22Rv1 (cell line): Measurements from ENCODE around the gene TMEM62.
A peak's percentile ranks its signal among the peaks of the same experiment; 100 is the strongest.

Source experiments
- H3K27ac ChIP-seq: fragments of 450-650 bp; 2 replicates; pipeline ENCODE4 v1.5.1; 2017
- ZFX ChIP-seq: fragments of 450-650 bp; IDR thresholded peaks from 2 replicates; pipeline ENCODE4 v1.6.1; 2017; ENCODE audit warnings: antibody characterized with exemption, borderline replicate concordance
- TF ChIP-seq, protein P1 (sequence below): fragments of 450-650 bp; IDR thresholded peaks from 2 replicates; pipeline ENCODE4 v1.5.1; 2017; ENCODE audit warnings: mild to moderate bottlenecking

Gene TMEM62

DNA sequence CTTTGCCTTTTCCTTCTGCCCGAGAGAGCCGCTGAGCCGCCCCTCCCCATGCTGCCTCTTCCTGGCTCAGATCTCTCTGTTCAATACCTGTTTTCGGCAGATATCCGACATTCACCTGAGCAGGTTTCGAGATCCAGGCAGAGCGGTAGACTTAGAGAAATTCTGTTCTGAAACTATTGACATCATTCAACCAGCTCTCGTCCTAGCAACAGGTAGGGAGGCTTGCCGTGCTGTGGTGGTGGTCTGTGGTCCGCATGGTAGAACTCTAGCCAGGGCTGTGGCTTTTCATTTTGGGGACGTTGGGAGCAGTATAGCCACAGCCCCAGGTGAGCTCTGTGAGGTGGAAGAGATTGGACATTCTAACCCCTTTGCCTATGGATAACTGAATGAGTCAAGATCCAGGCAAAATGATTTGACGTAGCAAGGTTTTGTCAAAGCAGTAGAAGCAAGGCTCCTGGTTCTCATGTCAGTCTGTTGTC is 810 bp downstream of the TMEM62 start:
- peak overlapping the region; percentile 87 for H3K27ac ChIP-seq
- TF ChIP-seq, protein P1, sequence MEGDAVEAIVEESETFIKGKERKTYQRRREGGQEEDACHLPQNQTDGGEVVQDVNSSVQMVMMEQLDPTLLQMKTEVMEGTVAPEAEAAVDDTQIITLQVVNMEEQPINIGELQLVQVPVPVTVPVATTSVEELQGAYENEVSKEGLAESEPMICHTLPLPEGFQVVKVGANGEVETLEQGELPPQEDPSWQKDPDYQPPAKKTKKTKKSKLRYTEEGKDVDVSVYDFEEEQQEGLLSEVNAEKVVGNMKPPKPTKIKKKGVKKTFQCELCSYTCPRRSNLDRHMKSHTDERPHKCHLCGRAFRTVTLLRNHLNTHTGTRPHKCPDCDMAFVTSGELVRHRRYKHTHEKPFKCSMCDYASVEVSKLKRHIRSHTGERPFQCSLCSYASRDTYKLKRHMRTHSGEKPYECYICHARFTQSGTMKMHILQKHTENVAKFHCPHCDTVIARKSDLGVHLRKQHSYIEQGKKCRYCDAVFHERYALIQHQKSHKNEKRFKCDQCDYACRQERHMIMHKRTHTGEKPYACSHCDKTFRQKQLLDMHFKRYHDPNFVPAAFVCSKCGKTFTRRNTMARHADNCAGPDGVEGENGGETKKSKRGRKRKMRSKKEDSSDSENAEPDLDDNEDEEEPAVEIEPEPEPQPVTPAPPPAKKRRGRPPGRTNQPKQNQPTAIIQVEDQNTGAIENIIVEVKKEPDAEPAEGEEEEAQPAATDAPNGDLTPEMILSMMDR: no peak
- TF ChIP-seq ZFX: no peak

DNA sequence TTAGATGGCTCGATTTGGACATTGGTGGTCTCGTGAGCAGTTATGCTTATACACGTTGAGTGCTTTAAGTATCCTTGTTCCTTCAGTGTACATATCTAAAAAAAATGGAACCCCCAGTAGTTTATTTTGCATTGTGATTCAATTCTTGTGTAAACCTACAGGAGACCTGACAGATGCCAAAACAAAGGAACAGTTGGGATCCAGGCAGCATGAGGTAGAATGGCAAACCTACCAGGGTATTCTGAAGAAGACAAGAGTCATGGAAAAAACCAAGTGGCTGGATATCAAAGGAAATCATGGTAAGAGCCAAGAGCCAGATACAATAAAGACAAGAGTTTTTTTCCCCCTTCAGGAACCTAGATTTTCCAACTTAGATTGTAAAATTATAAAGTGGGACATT is 2.0 kb downstream of the TMEM62 start:
- no peak overlapping the region for H3K27ac ChIP-seq

DNA sequence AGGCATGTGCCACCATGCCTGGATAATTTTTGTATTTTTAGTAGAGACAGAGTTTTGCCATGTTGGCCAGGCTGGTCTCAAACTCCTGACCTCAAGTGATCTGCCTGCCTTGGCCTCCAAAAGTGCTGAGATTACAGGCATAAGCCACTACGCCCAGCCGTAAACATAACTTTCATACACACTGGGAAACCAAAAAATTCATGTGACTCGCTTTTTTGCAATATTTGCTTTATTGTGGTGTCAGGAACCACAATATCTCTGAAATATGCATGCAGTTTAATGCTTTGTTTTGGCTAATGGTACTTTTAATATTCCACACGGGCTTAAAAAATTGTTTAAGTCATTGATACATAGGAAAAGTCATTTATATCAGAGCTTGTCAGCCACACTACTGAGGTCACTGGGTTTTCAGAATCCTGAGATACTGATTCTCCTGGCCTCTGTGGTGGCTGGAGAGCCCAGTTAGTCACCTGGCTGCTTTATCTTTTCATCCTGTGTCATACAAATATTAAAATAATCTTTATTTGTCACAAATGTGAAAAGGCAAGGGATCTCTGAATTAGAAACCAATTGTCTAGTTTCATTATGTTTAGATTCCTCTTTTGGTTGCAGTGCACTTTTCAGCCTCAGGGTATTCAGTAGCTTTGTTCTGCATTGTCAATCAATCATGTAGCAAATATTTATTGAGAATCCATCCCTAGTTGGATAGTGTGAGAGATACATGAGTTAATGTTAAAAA is 10.0 kb downstream of the TMEM62 start:
- H3K27ac ChIP-seq: no peak overlapping the region
- TF ChIP-seq, protein P1: no peak
- TF ChIP-seq ZFX: no peak

More for the DNA sequence above, 2.0 kb downstream of the TMEM62 start:
- TF ChIP-seq ZFX: no peak
- TF ChIP-seq, protein P1: no peak

DNA sequence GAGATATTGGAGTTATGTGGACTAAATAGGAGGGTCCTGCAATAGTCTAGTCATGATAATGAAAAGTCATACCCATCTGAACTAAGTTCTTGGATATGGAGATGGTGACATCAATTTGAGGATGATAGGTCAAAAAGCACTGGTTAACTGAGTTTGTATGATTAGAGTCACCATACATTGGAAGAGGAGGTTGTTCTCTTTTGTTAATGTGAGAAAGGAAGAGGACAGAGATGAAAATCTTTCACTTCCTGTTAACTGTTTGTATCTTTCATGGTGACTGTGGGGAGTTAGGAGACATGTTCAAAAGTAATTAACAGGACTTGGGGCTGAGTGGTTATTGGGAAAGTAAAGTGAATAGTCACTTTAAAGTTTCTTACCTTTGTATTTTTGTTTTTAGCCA is 11.1 kb downstream of the TMEM62 start:
- H3K27ac ChIP-seq: no peak overlapping the region
- TF ChIP-seq, protein P1: no peak
- TF ChIP-seq ZFX: no peak

DNA sequence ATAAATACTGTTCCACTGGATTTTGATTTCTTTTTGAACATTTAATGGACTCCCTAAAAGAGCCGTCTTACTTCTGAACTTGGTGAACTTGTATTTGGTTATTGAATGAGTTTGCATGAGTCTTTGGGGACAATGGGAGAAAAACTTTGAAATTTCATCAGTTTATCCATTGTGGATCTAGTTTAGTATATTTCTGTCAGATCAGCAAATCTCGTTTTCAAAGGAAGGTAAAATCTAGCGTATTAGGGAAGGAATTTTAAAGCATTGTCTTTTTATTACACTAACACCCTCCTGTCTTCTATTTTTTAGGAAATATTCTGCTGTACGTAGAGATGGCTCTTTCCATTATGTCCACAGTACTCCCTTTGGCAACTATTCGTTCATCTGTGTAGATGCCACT is 12.8 kb downstream of the TMEM62 start:
- no peak for TF ChIP-seq ZFX
- TF ChIP-seq, protein P1: no peak
- H3K27ac ChIP-seq: no peak overlapping the region

DNA sequence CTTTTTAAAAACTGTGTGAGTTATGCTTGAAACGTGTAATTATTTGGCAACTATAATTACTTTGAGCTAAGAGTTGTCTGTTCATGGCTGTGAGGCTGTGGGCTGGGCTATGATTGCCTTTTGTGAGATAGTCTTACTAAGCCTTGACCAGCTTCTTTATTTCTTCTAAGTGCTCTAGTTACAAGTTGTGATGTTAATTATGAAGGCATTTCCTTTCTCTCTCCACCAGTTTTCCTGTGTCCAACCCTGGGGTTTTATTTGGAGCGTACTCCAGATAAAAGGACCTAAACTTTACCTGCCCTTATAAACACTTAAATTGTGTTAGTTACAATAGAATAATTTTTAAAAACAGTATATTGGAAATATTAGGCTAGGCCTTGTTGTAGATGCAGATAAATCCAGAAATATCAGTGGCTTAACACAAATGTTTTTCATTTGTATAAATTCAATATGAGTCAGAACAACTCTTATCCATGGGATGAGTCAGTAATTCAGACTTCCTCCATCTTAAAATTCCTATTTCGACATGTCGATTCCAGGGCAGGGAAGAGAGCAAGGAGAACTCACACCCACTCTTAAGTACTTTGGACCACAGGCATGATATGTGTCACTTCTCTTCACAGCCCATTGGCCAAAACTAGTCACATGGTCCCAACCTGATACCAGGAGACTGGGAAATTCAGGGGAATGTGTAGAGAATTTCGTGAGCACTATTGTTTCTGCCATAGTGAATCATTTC is 17.0 kb downstream of the TMEM62 start:
- H3K27ac ChIP-seq: no peak overlapping the region
- no peak for TF ChIP-seq ZFX
- TF ChIP-seq, protein P1: no peak

DNA sequence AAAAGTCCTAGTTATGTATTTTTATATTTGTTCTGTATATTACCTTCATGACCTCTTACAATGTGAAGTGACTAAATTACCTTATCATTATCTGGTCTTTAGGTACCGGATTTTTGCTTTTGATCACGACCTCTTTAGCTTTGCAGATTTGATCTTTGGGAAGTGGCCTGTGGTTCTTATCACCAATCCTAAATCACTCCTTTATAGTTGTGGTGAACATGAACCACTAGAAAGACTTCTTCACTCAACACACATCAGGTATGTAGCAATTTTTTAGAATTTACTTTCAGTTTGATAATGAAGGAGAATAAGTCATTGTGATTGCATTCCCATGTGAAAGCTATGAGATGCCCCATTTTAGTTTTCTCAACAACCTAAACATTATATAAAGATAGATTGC is 18.3 kb downstream of the TMEM62 start:
- TF ChIP-seq ZFX: no peak
- TF ChIP-seq, protein P1: no peak
- no peak overlapping the region for H3K27ac ChIP-seq
